ENCODE data around the gene ANXA1. TPM values are rescaled to one million over a fixed set of nuclear protein-coding genes. Genes with fewer than 3 reads are reported as not detected.

The ANXA1 gene
- total RNA-seq, 1 donor from 2014 or later = 834 TPM

GRCh38 chr9:73165911-73166310 lies 14.2 kb downstream of the ANXA1 start:
- Histone ChIP-seq H3K4me3 (no peak overlapping the region), H3K9me3 (no peaks in the 10 kb centered on the region), H3K4me1 (no peaks in the 10 kb centered on the region), H3K27me3 (no peaks in the 10 kb centered on the region), H3K36me3 (peaks cover 7 to 99% of the 10 kb centered on the region in 2 donors), H3K27ac (no peak overlapping the region)
- intact Hi-C loops (cut with DNase I) = no loop called here
- no peak for TF ChIP-seq POLR2AphosphoS5 (IDR thresholded peaks at IDR 0.05; ENCODE audit: insufficient read depth in 1 of 2, low read depth in 1 of 2)
- TF ChIP-seq, protein P1, sequence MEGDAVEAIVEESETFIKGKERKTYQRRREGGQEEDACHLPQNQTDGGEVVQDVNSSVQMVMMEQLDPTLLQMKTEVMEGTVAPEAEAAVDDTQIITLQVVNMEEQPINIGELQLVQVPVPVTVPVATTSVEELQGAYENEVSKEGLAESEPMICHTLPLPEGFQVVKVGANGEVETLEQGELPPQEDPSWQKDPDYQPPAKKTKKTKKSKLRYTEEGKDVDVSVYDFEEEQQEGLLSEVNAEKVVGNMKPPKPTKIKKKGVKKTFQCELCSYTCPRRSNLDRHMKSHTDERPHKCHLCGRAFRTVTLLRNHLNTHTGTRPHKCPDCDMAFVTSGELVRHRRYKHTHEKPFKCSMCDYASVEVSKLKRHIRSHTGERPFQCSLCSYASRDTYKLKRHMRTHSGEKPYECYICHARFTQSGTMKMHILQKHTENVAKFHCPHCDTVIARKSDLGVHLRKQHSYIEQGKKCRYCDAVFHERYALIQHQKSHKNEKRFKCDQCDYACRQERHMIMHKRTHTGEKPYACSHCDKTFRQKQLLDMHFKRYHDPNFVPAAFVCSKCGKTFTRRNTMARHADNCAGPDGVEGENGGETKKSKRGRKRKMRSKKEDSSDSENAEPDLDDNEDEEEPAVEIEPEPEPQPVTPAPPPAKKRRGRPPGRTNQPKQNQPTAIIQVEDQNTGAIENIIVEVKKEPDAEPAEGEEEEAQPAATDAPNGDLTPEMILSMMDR (IDR thresholded peaks at IDR 0.05) = no peak
- no peak for TF ChIP-seq POLR2A (IDR thresholded peaks at IDR 0.05)
- DNase-seq (ENCODE audit: extremely low spot score in 2 of 2) = no peak

DNA sequence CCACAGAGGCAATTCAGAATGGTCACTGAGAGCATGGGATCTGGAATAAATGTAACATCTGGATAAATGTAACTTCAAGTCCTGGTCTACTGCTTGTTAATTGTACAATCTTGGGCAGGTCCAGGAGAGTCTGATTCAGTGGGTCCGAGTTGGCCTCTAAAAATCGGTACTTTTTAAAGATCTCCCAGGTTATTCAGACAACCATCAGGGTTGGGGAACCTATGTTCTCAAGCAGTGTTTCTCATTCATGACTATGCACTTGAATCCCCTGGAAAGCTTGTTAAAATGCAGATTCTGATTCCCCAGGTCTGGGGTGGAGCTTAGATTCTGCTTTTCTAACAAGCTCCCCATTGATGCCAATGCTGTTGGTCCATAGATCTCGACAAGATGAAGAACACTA lies 14.8 kb downstream of the ANXA1 start:
- Histone ChIP-seq H3K27ac (no peak overlapping the region), H3K36me3 (peaks cover 7 to 98% of the 10 kb centered on the region in 2 donors), H3K27me3 (no peaks in the 10 kb centered on the region), H3K4me3 (no peak overlapping the region), H3K9me3 (no peaks in the 10 kb centered on the region), H3K4me1 (no peaks in the 10 kb centered on the region)
- no peak for DNase-seq (ENCODE audit: extremely low spot score in 2 of 2)
- intact Hi-C loops (cut with DNase I) = no loop called here
- no peak for TF ChIP-seq POLR2AphosphoS5 (IDR thresholded peaks at IDR 0.05; ENCODE audit: insufficient read depth in 1 of 2, low read depth in 1 of 2)
- TF ChIP-seq, protein P1 (IDR thresholded peaks at IDR 0.05) = no peak
- no peak for TF ChIP-seq POLR2A (IDR thresholded peaks at IDR 0.05)

GRCh38 chr9:73167614-73168013 lies 15.9 kb downstream of the ANXA1 start:
- Histone ChIP-seq H3K9me3 (no peaks in the 10 kb centered on the region), H3K27me3 (no peaks in the 10 kb centered on the region), H3K4me3 (no peak overlapping the region), H3K27ac (no peak overlapping the region), H3K4me1 (no peaks in the 10 kb centered on the region), H3K36me3 (peaks cover 5 to 87% of the 10 kb centered on the region in 2 donors)
- TF ChIP-seq POLR2A (IDR thresholded peaks at IDR 0.05) (no peak), POLR2AphosphoS5 (IDR thresholded peaks at IDR 0.05; ENCODE audit: insufficient read depth in 1 of 2, low read depth in 1 of 2) (no peak)
- TF ChIP-seq, protein P1 (IDR thresholded peaks at IDR 0.05) = no peak
- no peak for DNase-seq (ENCODE audit: extremely low spot score in 2 of 2)
- intact Hi-C loops (cut with DNase I) = no loop called here

GRCh38 chr9:73168298-73168934 lies 16.8 kb downstream of the ANXA1 start:
- Histone ChIP-seq H3K9me3 (no peaks in the 10 kb centered on the region), H3K27me3 (no peaks in the 10 kb centered on the region), H3K4me3 (no peak overlapping the region), H3K36me3 (peaks cover 0 to 79% of the 10 kb centered on the region in 2 donors), H3K27ac (no peak overlapping the region), H3K4me1 (no peaks in the 10 kb centered on the region)
- no peak for TF ChIP-seq POLR2AphosphoS5 (IDR thresholded peaks at IDR 0.05; ENCODE audit: insufficient read depth in 1 of 2, low read depth in 1 of 2)
- DNase-seq (ENCODE audit: extremely low spot score in 2 of 2) = no peak
- intact Hi-C loops (cut with DNase I) = no loop called here

- H3K27ac ChIP-seq = no peak overlapping the region
- TF ChIP-seq POLR2A (IDR thresholded peaks at IDR 0.05) (no peak), POLR2AphosphoS5 (IDR thresholded peaks at IDR 0.05; ENCODE audit: insufficient read depth in 1 of 2, low read depth in 1 of 2) (no peak)
- TF ChIP-seq, protein P1 (IDR thresholded peaks at IDR 0.05) = no peak
- H3K36me3 ChIP-seq = peaks cover 0 to 60% of the 10 kb centered on the region in 2 donors
- intact Hi-C loops (cut with DNase I) = no loop called here
- no peaks in the 10 kb centered on the region for H3K27me3 ChIP-seq
- H3K4me1 ChIP-seq = no peaks in the 10 kb centered on the region
- DNase-seq (ENCODE audit: extremely low spot score in 2 of 2) = no peak
- H3K9me3 ChIP-seq = no peaks in the 10 kb centered on the region
- no peak overlapping the region for H3K4me3 ChIP-seq
These were observed 18.7 kb downstream of the ANXA1 start for GRCh38 chr9:73170185-73170957.
